ENCODE data around the gene FAM72A.
A peak's percentile ranks its signal among the peaks of the same experiment; 100 is the strongest.
"Not testable (repeated sequence)": the region's sequence is repeated elsewhere in the genome, so short reads cannot be mapped to it uniquely, and the experiment has no call there.

The FAM72A gene

DNA sequence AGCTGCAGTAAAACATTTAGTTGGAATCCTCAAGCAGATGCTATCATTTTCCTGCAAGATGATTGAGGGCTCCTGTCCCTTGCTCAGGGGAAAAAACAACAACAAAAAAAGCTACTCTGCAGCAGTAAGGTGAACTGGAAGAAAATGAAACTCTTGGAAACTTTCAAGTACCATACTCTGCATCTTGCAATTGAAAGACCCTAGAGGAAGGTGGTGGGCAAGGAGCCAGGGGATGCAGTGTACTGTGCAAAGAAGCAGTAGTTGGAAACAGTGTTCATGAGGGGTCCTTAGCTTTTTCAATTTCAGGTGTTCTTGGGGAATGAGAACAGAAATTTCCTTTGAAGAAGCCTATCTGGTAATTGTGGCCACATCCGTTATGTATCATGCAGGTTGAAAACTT is 8.2 kb upstream of the FAM72A start:
- not testable (repeated sequence) for DNase-seq

DNA sequence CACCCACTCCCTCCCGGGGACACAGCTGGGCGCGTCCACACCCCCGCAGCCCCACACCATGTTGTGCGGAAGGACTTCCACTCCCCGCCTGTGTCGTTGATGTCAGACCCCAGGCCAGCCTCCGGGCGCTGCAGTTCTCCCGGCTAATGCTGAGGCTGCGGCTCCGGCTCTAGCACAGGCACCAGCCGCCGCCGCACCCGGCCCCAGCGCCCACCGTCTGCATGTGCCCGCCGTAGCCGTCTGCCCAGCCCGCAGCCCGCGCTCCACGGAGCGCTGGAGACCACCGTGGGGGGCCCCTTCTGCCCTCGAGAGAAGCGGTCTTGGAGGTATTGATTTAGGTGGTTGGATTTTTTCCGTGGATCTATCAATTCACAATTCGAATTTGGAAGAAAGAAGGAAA is 2.9 kb upstream of the FAM72A start:
- not testable (repeated sequence) for DNase-seq

DNA sequence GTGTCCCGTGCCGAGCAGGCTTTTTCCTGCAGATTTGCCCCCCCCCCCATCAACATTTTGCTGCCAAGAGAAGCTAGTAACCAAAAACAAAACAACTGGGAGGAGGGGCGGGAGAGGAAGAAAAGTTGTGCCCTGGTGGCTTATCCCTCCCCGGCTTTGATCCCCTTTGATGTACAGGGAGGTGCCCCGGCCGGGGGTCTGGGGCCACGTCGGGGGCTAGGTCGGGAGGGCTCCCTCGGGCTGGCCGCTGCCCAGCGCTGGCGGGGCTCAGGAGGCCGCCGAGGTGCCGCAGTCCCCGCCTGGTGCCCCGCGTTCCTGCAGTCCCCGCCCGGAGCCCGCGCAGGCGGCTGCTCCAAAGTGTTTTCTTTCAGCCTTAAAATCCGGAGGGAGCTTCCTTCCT is 2.2 kb upstream of the FAM72A start:
- DNase-seq, result not testable (repeated sequence)

DNA sequence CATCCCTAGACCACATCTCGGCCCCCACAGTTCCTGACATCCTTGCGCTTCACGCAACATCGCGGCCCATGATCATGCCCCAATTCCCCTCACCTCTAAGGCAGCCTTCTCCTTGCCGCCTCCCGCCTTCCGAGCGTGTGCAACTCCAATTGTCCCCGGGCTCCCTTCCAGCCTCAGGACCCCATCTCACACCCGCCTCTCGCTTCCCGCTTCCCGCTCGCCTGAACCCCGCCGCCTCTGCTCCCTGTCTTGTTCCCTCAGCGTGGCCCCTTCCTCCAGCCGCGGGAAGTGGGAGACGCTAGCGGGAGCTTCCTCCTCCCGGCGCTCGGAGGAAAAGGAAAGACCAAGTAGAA is 1.5 kb upstream of the FAM72A start:
- DNase-seq, result not testable (repeated sequence)

DNA sequence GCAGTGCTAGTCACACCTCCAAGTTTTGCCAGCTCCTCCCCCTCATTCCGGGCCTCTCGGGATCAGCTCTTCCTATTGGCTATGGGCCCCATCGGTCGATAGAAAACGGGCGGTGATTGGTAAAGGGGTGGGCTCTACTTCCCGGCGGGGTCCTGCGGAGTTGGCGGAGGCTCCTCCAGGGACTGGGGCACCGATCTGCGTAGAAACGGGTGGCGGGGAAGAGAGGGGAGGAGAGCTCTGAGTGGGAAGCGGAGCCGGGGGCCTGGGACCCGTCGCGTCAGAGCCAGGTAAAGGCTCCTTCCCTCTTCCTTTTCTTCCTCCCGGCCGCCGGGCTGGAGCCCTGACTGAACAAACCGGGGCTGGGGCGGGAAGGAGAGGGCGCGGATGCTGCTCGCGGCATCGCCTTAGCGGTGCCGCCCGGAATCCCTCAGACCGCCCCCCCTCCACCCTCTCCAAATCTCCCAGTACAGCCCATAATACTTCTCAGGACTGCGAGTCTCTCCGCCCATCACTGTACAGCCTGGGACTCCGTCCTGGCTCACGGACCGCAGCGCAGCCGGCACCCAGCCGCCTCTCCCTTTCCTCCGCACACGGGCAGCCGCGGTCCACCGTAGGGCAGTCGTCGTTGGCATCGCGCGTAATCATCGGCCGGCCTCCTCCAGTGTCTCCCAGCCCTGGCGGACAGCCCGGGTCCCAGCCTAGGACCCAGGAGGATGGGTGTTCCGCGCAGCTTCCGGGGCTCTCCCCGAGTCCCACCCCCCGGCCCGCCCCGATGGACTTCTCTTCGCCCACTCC is 922 bp upstream of the FAM72A start, which contains the start of gene SRGAP2:
Gene SRGAP2 (plus strand): TSS at position 178 of the 795 bp plus-strand sequence. CDS start 2,430 bp downstream, outside the sequence.
- DNase-seq, result peak; percentile 26

DNA sequence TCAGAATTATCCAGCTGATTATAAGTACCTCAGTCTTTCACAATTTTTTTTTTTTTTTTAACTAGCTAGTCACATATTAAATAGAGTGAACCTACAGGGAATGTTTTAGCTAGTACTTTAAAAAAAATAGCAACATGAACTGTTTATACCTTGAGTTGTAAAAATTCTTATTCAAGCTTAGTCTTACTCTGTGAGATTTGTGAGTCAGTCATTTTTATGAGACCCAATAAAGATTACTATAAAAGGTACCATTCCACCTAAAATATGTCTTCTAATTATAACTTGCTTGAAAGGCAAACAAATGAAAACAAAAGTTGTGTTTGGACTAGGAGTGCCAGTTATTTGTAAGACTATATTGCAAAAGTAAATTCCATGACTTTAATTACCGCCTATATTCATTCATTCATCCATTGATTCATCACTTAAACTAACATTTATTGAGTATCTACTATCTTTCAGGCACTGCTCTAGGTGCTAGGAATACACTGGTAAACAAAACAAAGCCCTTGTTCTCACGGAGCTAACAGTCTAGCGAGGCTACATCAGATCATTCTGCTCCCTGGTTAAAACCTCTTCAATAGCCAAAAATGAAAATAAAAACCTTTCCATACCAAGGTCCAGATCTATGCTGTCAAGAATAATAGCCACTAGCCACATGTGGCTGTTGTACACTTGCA is 5.8 kb downstream of the FAM72A start:
- not testable (repeated sequence) for DNase-seq

DNA sequence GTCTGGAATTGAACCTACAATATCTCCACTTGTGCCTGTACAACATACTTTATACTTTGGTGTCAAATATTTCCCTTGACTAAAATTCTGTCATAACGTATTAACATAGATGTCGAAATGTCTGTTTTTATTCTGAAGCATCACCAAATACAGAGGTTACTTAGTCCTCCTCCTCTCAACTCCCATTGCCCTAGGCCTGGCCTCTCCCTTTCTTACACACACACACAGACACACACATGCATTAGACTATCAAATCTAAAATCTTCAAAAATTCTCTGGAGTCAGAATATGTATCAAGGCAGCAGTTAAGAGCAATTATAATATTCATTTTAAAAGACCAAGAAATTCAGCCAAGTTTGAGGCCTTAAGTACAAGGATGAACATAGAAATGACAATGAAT is 7.5 kb downstream of the FAM72A start:
- not testable (repeated sequence) for DNase-seq

DNA sequence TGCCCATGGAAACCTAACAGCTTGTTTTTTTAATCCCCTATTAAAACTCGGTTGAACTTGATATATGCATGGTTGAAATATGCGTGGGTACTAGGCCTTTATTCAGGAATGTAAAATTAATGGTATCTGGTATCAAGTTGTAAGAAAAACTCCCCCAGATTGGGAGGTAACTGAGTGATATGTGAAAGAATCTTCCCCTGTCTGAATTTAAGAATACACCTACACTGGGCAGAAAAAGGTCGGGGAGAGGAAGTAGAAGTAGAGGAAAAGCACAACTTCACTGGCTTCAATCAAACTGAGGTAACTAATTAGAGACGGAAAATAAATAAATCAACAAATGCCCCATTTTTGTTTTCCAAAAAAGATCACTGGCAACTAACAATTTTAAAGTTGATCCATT is 15.8 kb downstream of the FAM72A start:
- not testable (repeated sequence) for DNase-seq

DNA sequence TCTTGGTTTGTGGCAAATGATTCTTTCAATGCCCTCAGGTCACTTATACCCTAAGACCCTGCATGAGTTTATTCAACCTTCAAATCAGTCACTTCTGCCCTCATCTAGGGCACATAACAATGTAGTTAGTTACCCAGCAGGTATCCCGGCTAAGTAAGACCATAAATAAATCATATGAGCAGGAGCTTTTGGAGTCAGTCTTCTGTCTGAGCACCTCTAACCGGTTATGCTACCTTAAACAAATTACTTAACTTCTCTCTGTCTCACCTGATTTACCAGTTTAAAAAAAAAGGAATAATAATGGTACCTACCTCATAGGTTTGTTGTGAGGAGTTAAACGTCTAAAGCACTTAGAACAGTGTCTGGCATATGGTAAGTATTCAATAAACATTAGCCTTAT is 16.9 kb downstream of the FAM72A start:
- DNase-seq, result not testable (repeated sequence)

DNA sequence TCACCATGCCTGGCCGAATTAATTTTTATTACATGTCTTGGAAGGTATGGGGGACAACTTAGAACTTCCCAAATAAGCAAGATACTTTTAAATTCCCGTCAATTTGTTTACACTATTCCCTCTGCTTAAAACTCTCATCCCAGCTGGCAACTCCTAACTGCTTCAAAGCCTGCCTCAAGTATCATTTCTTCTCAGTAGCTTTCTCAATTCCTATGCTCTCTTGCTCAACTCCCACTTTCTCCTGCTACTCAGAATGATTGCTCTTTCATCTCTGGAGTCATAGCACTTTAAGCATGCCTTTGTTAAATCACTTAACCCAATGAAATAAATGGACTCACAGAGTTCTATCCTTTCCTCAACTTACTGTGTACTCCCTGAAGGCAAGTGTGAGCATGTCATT is 18.9 kb downstream of the FAM72A start:
- not testable (repeated sequence) for DNase-seq

DNA sequence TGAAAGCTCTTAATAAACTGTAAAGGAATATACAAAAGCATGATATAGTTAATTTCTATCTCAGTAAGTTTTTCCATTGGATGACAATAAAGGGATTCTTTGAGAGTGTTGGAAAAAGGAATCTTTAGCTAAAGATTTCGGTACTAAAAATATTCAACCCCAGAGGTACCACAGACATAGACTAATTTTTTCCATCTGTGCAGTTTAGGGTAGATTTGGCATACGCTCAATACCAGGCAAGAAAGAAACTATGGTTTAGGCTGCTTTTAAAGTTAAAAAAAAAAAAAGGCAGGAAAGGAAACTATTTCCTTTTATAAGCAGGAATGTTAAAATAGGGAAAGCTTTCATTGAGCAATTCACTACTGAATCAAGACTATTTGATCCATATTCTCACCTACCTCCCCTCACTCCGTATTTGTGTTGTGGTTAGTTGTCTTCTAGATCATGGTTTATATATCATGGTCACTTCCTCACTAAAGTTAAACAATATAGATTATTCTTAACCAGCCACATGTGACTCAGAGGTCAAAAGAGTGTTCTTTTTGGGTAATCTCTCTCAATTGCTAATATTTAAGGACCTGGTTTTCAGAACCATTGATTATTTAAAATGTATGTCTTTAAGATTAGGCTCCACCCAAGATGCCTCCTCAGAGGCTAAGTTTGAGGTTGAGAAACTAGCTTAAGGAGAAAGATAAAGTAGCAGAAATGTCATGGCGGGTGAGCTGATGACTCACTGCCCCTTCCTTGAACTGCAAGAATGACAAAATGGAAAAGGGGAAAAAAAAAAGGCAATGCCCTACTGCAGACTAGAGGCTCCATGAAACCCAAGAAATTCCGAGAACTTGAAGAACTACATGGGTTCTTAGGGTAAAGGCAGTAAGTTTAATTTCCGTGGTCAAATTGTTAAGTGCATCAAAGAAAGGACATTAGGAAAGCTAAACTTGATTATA is 20.0 kb downstream of the FAM72A start:
- not testable (repeated sequence) for DNase-seq

DNA sequence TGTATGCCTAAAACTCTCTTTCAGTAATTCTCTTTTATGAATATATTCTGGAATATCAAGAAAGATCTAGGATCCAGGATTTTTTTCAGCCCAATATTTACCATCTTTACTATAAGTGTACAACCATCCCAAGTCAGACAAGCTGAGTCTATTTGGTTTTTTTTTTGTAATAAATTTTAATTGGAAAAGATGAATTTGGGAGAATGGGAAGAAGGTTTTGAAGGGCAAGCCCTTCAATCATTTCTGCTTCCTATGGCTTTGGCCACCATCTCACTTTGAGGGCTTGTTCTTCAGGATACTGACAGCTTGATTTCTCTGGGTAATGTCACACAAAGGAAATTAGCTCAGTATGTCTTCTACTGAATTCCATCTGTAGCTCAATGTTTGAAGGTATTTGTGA is 23.0 kb downstream of the FAM72A start:
- DNase-seq, result not testable (repeated sequence)

DNA sequence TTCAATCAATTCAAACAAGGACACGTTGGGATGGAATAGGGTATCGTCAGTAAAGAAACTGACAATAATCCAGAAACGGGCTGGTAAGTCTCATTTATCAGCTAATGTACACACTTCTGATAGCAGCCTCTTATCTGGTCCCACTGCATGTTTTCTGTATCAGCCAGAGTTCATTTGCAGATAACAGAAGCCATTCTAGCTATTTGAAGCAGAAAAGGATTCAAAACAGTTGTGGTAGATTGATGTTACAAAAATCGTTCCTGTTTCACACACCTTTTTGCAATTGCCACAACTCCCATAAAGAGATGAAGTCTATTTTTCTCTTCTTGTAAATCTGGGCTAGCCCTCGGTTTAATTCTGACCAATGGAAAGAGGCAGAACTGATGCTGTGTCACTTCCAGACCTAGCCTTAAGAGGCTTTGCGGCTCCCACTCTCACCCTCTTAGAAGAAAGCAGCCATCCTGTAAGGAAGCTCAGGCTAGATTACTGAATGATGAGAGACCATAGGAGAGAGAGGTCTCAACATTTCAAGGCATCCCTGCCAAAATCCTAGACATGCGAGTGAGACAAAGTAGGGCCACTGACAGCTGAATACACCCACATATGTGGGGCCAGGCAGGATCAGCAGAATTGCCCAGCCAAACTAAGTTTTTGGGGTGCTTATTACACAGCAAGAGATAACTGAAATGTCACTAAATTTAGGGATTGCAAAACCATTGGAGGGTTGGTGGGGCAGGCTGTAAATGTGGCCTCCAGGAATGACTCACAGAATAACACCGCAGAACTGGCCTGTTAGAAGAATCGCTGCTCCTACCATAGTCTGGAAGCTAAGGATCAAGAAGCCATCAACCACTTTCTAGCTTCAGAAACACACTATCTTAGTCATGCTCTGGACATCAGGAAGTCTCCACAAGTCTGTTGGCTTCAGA is 24.3 kb downstream of the FAM72A start:
- not testable (repeated sequence) for DNase-seq

DNA sequence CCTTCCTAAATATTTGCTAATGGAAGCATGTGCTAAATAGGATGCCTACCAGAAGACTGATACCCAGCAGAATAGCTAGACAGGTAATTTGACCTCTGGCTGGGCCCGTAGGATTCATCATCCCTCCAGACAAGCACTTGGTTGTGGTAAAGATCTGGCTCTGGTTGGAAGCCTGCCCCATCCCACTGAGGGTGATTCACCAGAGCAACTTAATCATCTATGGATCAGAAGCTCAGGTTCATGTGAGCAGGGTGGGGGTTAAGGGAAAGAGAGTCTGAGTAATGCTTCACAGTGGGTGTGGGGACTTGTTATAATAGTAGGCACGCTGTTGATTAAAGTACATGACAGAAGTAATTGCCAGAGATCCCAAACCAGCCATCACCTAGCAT is 26.5 kb downstream of the FAM72A start:
- DNase-seq, result not testable (repeated sequence)

DNA sequence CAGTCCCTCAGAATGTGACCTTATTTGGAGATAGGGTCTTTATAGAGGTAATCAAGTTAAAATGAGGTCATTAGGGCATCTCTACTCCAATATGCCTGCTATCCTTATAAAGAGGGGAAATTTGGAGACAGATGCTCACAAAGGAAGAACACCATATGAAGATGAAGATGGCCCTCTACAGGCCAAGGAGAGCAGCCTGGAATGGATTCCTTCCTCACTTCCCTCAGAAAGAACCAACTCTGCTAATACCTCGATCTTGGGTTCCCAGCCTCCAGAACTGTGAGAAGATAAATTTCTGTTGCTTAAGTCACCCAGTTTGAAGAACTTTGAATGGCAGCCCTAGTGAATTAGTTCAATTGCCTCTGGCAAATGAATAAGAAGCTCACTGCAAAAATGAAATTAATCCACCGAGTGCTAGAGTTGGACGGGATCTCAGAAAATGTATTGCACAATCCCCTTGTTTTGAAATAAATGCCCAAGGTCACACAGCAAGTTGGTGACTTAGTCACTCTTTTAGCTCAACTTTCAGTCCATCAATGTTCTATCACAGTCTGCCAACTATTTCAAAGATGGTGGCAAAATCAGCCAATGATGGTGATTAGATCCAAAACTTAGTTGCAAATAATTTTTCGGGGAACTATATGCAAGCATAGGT is 27.1 kb downstream of the FAM72A start:
- not testable (repeated sequence) for DNase-seq

DNA sequence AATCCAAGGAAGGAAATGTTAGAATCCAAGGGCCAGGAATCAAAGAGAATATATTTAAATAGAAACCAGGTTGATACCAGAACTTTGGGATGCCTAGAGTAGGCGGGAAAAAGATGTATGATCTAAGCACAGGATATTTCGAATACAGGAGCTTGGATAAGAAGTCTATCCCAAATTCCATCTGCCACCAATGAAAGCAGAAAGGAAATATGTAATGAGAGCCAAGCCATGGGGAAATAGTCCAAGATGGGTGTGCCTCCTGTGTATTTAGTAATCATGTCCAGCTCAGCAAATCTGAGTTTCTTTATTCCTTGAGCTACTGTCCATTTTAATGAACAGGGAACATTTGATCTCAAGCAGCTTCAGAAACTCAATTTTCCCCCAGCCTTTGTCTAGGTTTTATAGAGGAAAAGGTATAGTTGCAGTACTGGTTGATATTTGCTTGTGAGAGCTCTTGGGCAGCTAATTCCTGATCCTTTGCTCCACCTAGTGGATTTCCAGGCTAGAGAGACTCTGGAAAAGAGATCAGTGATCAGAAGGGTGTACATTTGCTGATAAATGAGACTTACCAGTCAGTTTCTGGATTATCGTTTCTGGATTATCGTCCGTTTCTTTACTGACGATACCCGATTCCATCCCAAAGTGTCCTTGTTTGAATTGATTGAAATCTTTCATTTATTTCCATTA is 28.3 kb downstream of the FAM72A start:
- DNase-seq, result not testable (repeated sequence)

DNA sequence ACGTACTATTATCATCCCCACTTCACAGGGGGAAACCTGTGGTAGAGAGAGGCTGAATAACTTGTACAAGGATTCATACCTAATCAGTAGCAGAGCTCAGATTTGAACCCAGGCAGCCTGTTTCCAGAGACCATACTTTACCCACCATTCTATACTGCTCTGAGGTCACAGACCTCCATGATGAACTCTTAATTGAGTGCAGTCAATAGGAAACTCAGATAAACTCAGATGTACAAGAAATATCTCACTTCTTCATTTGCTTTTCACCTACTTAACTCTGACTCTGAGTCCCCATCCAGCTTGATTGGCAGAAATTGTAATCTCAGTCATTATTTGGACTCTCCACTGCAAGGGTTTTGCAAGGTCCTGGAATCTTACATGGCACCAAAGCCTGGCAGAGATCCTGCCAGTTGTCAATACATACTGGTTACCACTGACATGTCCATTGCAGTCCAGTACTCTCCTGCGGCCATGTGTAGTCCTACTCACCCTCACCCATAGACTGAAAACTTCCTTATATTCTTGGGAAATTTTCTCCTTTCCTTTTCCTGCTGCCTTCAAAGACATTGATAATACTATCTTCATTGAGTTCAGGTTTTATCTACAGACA is 29.4 kb downstream of the FAM72A start:
- not testable (repeated sequence) for DNase-seq

DNA sequence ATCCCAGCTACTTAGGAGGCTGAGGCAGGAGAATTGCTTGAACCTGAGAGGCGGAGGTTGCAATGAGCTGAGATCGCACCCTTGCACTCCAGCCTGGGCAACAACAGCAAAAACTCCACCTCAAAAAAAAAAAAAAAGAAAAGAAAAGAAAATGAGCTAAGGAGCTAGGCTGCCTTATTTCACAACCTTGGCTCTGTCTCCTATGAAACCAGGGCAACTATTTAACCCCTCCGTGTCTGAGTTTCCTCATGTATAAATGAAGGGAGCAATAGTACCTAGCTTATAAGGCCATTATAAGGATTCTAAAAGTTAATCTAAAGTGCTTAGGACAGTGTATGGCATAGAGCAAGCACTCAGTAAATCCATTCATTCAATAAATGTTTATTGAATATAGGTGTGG is 32.8 kb downstream of the FAM72A start:
- DNase-seq, result not testable (repeated sequence)

DNA sequence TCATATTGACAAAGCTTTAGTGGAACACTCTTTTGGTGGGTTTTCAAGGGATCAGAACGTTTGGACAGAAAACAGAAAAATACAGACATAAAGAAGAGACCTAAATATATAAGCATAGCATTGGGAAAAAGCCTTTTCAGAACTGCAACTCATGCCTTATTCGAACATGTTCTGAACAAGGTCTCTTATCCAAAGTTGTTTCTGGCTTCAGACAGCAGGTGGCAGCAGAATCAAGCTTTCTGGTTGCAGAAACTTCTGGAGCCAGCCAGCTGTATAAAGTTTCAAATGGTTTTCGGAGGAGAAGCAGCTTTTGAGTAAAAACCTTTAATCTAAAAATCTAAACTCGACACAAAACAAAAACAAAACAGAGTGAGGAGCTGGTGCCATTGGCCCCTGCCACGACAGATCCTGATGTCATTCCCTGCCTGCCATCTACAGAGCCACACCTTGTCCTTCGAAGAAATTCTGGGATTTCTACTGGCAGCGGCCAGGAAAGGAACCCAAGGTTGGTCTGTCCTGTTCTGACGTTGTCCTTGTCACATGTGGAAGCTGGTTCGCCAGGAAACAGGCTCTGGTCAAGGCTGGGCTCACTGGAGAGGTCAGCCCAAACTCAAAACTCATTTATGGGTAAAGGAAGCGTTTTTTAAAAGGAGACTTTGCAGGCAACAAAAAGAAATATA is 35.1 kb downstream of the FAM72A start:
- DNase-seq, result not testable (repeated sequence)
